SK-N-SH (cell line): ENCODE results near the gene FGD3. TPM values are rescaled to one million over a fixed set of nuclear protein-coding genes. Genes with fewer than 3 reads are reported as not detected.

ENCODE experiments used
- CTCF ChIA-PET: fragments of 300-600, 350-600 bp; formaldehyde crosslinking; extraction: SDS; loops from one replicate; lab custom pipeline; 2021; lab: Yijun Ruan, JAX
- POLR2A ChIA-PET: fragments of 350-600 bp; sonication (Branson Sonifier 250); formaldehyde crosslinking; extraction: SDS; loops from one replicate; lab custom pipeline; 2020; ENCODE audit warnings: antibody characterized with exemption, inconsistent platforms; lab: Yijun Ruan, JAX
- DNase-seq: peaks from one replicate; pipeline ENCODE4 v3.0.0; 2012
- H2AFZ ChIP-seq: fragments of 200-600 bp; sonication (generic); 2 replicates; pipeline ENCODE4 v1.8.1; 2016; ENCODE audit warnings: antibody characterized with exemption, mild to moderate bottlenecking, low read depth
- H3F3A ChIP-seq: fragments of 200-600 bp; sonication (generic); replicated peaks from 2 replicates; pipeline ENCODE3; 2016; ENCODE audit warnings: antibody characterized with exemption, mild to moderate bottlenecking; ENCODE audit not compliant: insufficient read depth
- H3K27ac ChIP-seq, 2 experiments: fragments of 200-500 bp in 1 of 2; fragments of 200-600 bp in 1 of 2; sonication (Bioruptor generic) in 1 of 2; sonication (generic), shearing (Covaris generic) in 1 of 2; 2 replicates each; pipeline versions ENCODE4 v1.5.1 to v1.6.1; 2014 to 2016; ENCODE audit warnings: low read depth in 2 of 2, inconsistent platforms in 1 of 2, low read length in 1 of 2, mild to moderate bottlenecking in 1 of 2, mixed read lengths in 1 of 2
- H3K27me3 ChIP-seq: fragments of 200-600 bp; sonication (generic), shearing (Covaris generic); 2 replicates; pipeline ENCODE4 v1.6.1; 2016; ENCODE audit warnings: mixed run types; ENCODE audit not compliant: insufficient read depth
- H3K36me3 ChIP-seq, 2 experiments: fragments of 200-500 bp in 1 of 2; fragments of 200-600 bp in 1 of 2; sonication (Bioruptor generic) in 1 of 2; sonication (generic) in 1 of 2; replicated peaks in 1 of 2; 2 replicates each; pipeline versions ENCODE3 to v1.5.1; 2014 to 2016; ENCODE audit warnings: low read length in 1 of 2, mild to moderate bottlenecking in 1 of 2; ENCODE audit not compliant: insufficient read depth in 2 of 2, control insufficient read depth in 1 of 2
- H3K4me1 ChIP-seq, 2 experiments: fragments of 200-500 bp in 1 of 2; fragments of 200-600 bp in 1 of 2; sonication (Bioruptor generic) in 1 of 2; sonication (generic), shearing (Covaris generic) in 1 of 2; 2 replicates each; pipeline versions ENCODE4 v1.5.1 to v1.6.1; 2014 to 2016; ENCODE audit warnings: low read depth in 1 of 2, low read length in 1 of 2, mixed run types in 1 of 2; ENCODE audit not compliant: insufficient read depth in 2 of 2, control insufficient read depth in 1 of 2
- H3K4me2 ChIP-seq: fragments of 200-600 bp; sonication (generic), shearing (Covaris generic); 2 replicates; pipeline ENCODE4 v1.6.1; 2017; ENCODE audit warnings: mixed run types
- H3K4me3 ChIP-seq, 2 experiments: fragments of 200-500 bp in 1 of 2; fragments of 200-600 bp in 1 of 2; sonication (Bioruptor generic) in 1 of 2; sonication (generic), shearing (Covaris generic) in 1 of 2; 2 replicates each; pipeline versions ENCODE4 v1.5.1 to v1.8.1; 2014 to 2016; ENCODE audit warnings: low read depth in 2 of 2, inconsistent platforms in 1 of 2, low read length in 1 of 2, mild to moderate bottlenecking in 1 of 2, mixed read lengths in 1 of 2, moderate library complexity in 1 of 2
- H3K79me2 ChIP-seq: fragments of 200-600 bp; sonication (generic); 2 replicates; pipeline ENCODE4 v1.8.1; 2017; ENCODE audit warnings: mild to moderate bottlenecking; ENCODE audit not compliant: insufficient read depth
- H3K9ac ChIP-seq: fragments of 200-600 bp; sonication (generic); 2 replicates; pipeline ENCODE4 v1.6.1; 2017; ENCODE audit warnings: mixed run types
- H3K9me2 ChIP-seq: fragments of 200-600 bp; sonication (generic); 2 replicates; pipeline ENCODE4 v1.6.1; 2017; ENCODE audit warnings: mixed run types
- H3K9me3 ChIP-seq: fragments of 200-600 bp; sonication (generic); 2 replicates; pipeline ENCODE4 v1.6.1; 2017; ENCODE audit warnings: mixed run types, mild to moderate bottlenecking, moderate library complexity
- H4K20me1 ChIP-seq: fragments of 200-600 bp; sonication (generic); 2 replicates; pipeline ENCODE4 v1.6.1; 2017; ENCODE audit warnings: mild to moderate bottlenecking, mixed run types; ENCODE audit not compliant: insufficient read depth
- CTCF ChIP-seq: fragments of 200-600 bp; sonication (generic); IDR thresholded peaks from 2 replicates; pipeline ENCODE4 v1.6.1; 2017; ENCODE audit warnings: antibody characterized with exemption, mild to moderate bottlenecking, moderate library complexity
- EZH2phosphoT487 ChIP-seq: fragments of 200-600 bp; sonication (generic); IDR thresholded peaks from 2 replicates; pipeline ENCODE4 v1.6.1; 2017; ENCODE audit warnings: low read depth, mixed run types, mild to moderate bottlenecking, antibody characterized with exemption, moderate library complexity, borderline replicate concordance
- FOSL2 ChIP-seq: IDR thresholded peaks from 2 replicates; pipeline ENCODE4 v1.4.0; 2012; ENCODE audit warnings: low read depth, mild to moderate bottlenecking, moderate library complexity, borderline replicate concordance
- FOXJ3 ChIP-seq: sonication (generic); formaldehyde crosslinking; IDR thresholded peaks from 2 replicates; pipeline ENCODE4 v1.5.1; 2020; ENCODE audit warnings: mild to moderate bottlenecking, missing genetic modification reagents
- FOXM1 ChIP-seq: IDR thresholded peaks from 2 replicates; pipeline ENCODE4 v1.4.0; 2012; ENCODE audit warnings: low read depth, mild to moderate bottlenecking
- GABPA ChIP-seq: IDR thresholded peaks from 2 replicates; pipeline ENCODE4 v1.4.0; 2012; ENCODE audit warnings: low read depth, mild to moderate bottlenecking
- JUND ChIP-seq: IDR thresholded peaks from 2 replicates; pipeline ENCODE4 v1.4.0; 2012
- MEF2A ChIP-seq: IDR thresholded peaks from 2 replicates; pipeline ENCODE4 v1.4.0; 2012; ENCODE audit warnings: low read depth, borderline replicate concordance
- PBX3 ChIP-seq: IDR thresholded peaks from 2 replicates; pipeline ENCODE4; 2012
- POLR2AphosphoS5 ChIP-seq: IDR thresholded peaks from 2 replicates; pipeline ENCODE4 v1.6.1; 2012; ENCODE audit warnings: low read depth, low read length
- RAD21 ChIP-seq: IDR thresholded peaks from 2 replicates; pipeline ENCODE4 v1.6.1; 2012; ENCODE audit warnings: mild to moderate bottlenecking, low read length
- RCOR1 ChIP-seq: fragments of 150-350 bp; IDR thresholded peaks from 2 replicates; pipeline ENCODE4 v1.6.1; 2017; ENCODE audit warnings: antibody characterized with exemption, low read length
- RFX5 ChIP-seq: IDR thresholded peaks from 2 replicates; pipeline ENCODE4 v1.6.1; 2012; ENCODE audit warnings: mild to moderate bottlenecking, improper control_type of control experiment, low read length
- SIN3A ChIP-seq: IDR thresholded peaks from 2 replicates; pipeline ENCODE4 v1.6.1; 2012; ENCODE audit warnings: low read depth, mild to moderate bottlenecking, low read length, moderate library complexity, borderline replicate concordance
- SMC3 ChIP-seq: IDR thresholded peaks from 2 replicates; pipeline ENCODE4 v1.6.1; 2012; ENCODE audit warnings: low read depth, low read length, improper control_type of control experiment
- TAF1 ChIP-seq: IDR thresholded peaks from 2 replicates; pipeline ENCODE4 v1.6.1; 2012; ENCODE audit warnings: low read depth, mild to moderate bottlenecking, low read length, moderate library complexity, borderline replicate concordance
- TEAD4 ChIP-seq: IDR thresholded peaks from 2 replicates; pipeline ENCODE4 v1.4.0; 2012; ENCODE audit warnings: mild to moderate bottlenecking, borderline replicate concordance; ENCODE audit not compliant: insufficient read depth
- USF2 ChIP-seq: fragments of 150-350 bp; IDR thresholded peaks from 2 replicates; pipeline ENCODE4 v1.6.1; 2017; ENCODE audit warnings: antibody characterized with exemption, low read length, low read depth, borderline replicate concordance
- YY1 ChIP-seq: IDR thresholded peaks from 2 replicates; pipeline ENCODE4 v1.4.0; 2012; ENCODE audit warnings: low read depth, mild to moderate bottlenecking
- WGBS: methylation state at CpG from one replicate; pipeline ENCODE4 v1.1.6; 2017; ENCODE audit warnings: low lambda C conversion rate; 5-methylcytosine and 5-hydroxymethylcytosine counted together
- polyA plus RNA-seq, 3 experiments: library from polyadenylated mRNA; depleted of rRNA; stranded (reverse); fragments of >200 nt; gene quantifications; 2 replicates each; pipeline ENCODE4 v1.2.3, GENCODE V29; 2012
- TF ChIP-seq, protein P1 (sequence below): IDR thresholded peaks from 2 replicates; pipeline ENCODE4 v1.6.1; 2012; ENCODE audit warnings: mild to moderate bottlenecking, low read depth, low read length, moderate library complexity

The FGD3 gene
- polyA plus RNA-seq, 1 of the 3 experiments (the other 2 are of a cell fraction): not detected

GRCh38 chr9:92963831-92964606, 16.7 kb downstream of the FGD3 start:
- Histone ChIP-seq H3K4me1 (no peaks in the 10 kb centered on the region), H4K20me1 (no peaks in the 10 kb centered on the region), H3K4me2 (no peak overlapping the region), H3K9me2 (no peaks in the 10 kb centered on the region), H3K27me3 (no peaks in the 10 kb centered on the region), H3K4me3 (no peak overlapping the region)
- CTCF ChIA-PET: no interaction called here
- TF ChIP-seq JUND (no peak), MEF2A (no peak), GABPA (no peak), RFX5 (no peak), FOXM1 (no peak), EZH2phosphoT487 (no peak), TAF1 (no peak), POLR2AphosphoS5 (no peak), SMC3 (no peak), RCOR1 (no peak), PBX3 (no peak), SIN3A (no peak), CTCF (no peak), FOXJ3 (CRISPR knock-in tag) (no peak), USF2 (no peak), YY1 (no peak), TEAD4 (no peak), FOSL2 (no peak), RAD21 (no peak)
- TF ChIP-seq, protein P1, sequence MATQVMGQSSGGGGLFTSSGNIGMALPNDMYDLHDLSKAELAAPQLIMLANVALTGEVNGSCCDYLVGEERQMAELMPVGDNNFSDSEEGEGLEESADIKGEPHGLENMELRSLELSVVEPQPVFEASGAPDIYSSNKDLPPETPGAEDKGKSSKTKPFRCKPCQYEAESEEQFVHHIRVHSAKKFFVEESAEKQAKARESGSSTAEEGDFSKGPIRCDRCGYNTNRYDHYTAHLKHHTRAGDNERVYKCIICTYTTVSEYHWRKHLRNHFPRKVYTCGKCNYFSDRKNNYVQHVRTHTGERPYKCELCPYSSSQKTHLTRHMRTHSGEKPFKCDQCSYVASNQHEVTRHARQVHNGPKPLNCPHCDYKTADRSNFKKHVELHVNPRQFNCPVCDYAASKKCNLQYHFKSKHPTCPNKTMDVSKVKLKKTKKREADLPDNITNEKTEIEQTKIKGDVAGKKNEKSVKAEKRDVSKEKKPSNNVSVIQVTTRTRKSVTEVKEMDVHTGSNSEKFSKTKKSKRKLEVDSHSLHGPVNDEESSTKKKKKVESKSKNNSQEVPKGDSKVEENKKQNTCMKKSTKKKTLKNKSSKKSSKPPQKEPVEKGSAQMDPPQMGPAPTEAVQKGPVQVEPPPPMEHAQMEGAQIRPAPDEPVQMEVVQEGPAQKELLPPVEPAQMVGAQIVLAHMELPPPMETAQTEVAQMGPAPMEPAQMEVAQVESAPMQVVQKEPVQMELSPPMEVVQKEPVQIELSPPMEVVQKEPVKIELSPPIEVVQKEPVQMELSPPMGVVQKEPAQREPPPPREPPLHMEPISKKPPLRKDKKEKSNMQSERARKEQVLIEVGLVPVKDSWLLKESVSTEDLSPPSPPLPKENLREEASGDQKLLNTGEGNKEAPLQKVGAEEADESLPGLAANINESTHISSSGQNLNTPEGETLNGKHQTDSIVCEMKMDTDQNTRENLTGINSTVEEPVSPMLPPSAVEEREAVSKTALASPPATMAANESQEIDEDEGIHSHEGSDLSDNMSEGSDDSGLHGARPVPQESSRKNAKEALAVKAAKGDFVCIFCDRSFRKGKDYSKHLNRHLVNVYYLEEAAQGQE: no peak
- TF ChIP-seq, all 33 proteins: peak for 0
- POLR2A ChIA-PET: no interaction called here
- Histone ChIP-seq H3K79me2 (no peaks in the 10 kb centered on the region), H2AFZ (no peak overlapping the region), H3K9me3 (no peaks in the 10 kb centered on the region), H3K9ac (no peak overlapping the region), H3K36me3 (no peaks in the 10 kb centered on the region), H3F3A (no peaks in the 10 kb centered on the region), H3K27ac (no peak overlapping the region)
- WGBS: 62% methylated on average over 14 of the region's 16 CpGs
- DNase-seq: no peak
